DND-41 (cell line): Measurements from ENCODE around the gene FAAP100.

ENCODE experiments used
- CTCF ChIP-seq: IDR thresholded peaks from 2 replicates; pipeline ENCODE4 v1.5.1; 2012; ENCODE audit warnings: borderline replicate concordance, low read length, moderate library complexity, mild to moderate bottlenecking; ENCODE audit not compliant: poor library complexity, severe bottlenecking; ENCODE audit errors: extremely low read depth
- EZH2 ChIP-seq: IDR thresholded peaks from 3 replicates; pipeline ENCODE4 v1.6.1; 2012; ENCODE audit warnings: borderline replicate concordance, low read depth, mild to moderate bottlenecking, moderate library complexity, low read length, inconsistent platforms; ENCODE audit not compliant: severe bottlenecking

GRCh38 chr17:81565231-81565630 is 13.1 kb upstream of the FAAP100 start:
- no peak for TF ChIP-seq EZH2
- no peak for TF ChIP-seq CTCF
